Neural cell (in vitro differentiated cells): Measurements from ENCODE around the gene HNRNPM.

Source experiments
- EP300 ChIP-seq: fragments of 450-650 bp; conservative IDR thresholded peaks from 2 replicates; pipeline ENCODE4 v1.6.1; 2014; ENCODE audit warnings: antibody characterized with exemption, mild to moderate bottlenecking, moderate library complexity; ENCODE audit not compliant: poor library complexity, severe bottlenecking
- EZH2 ChIP-seq: fragments of 200-600, 300-800 bp; shearing (Covaris generic), sonication (generic); IDR thresholded peaks from 2 replicates; pipeline ENCODE4 v1.6.1; 2014; ENCODE audit warnings: antibody characterized with exemption, low read length, borderline replicate concordance, mild to moderate bottlenecking; ENCODE audit not compliant: insufficient read depth, poor library complexity, severe bottlenecking
- MXI1 ChIP-seq: fragments of 450-650 bp; conservative IDR thresholded peaks from 2 replicates; pipeline ENCODE4 v1.6.1; 2014; ENCODE audit warnings: antibody characterized with exemption, mild to moderate bottlenecking; ENCODE audit not compliant: poor library complexity, severe bottlenecking
- POLR2AphosphoS5 ChIP-seq: IDR thresholded peaks from 2 replicates; pipeline ENCODE4 v1.6.1; 2012
- TAF1 ChIP-seq: IDR thresholded peaks from 2 replicates; pipeline ENCODE4 v1.6.1; 2012; ENCODE audit warnings: low read depth
- TF ChIP-seq, protein P1 (sequence below): fragments of 450-650 bp; IDR thresholded peaks from 2 replicates; pipeline ENCODE4 v1.5.1; 2014; ENCODE audit warnings: antibody characterized with exemption, mild to moderate bottlenecking, moderate library complexity; ENCODE audit not compliant: poor library complexity, severe bottlenecking
- TF ChIP-seq, protein P2 (sequence below): IDR thresholded peaks from 2 replicates; pipeline ENCODE4 v1.6.1; 2012; ENCODE audit warnings: borderline replicate concordance

- TF ChIP-seq, protein P1, sequence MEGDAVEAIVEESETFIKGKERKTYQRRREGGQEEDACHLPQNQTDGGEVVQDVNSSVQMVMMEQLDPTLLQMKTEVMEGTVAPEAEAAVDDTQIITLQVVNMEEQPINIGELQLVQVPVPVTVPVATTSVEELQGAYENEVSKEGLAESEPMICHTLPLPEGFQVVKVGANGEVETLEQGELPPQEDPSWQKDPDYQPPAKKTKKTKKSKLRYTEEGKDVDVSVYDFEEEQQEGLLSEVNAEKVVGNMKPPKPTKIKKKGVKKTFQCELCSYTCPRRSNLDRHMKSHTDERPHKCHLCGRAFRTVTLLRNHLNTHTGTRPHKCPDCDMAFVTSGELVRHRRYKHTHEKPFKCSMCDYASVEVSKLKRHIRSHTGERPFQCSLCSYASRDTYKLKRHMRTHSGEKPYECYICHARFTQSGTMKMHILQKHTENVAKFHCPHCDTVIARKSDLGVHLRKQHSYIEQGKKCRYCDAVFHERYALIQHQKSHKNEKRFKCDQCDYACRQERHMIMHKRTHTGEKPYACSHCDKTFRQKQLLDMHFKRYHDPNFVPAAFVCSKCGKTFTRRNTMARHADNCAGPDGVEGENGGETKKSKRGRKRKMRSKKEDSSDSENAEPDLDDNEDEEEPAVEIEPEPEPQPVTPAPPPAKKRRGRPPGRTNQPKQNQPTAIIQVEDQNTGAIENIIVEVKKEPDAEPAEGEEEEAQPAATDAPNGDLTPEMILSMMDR: no peak
- TF ChIP-seq EZH2: no peak
- TF ChIP-seq POLR2AphosphoS5: no peak
- TF ChIP-seq MXI1: no peak
- TF ChIP-seq EP300: no peak
- no peak for TF ChIP-seq TAF1
- TF ChIP-seq, protein P2, sequence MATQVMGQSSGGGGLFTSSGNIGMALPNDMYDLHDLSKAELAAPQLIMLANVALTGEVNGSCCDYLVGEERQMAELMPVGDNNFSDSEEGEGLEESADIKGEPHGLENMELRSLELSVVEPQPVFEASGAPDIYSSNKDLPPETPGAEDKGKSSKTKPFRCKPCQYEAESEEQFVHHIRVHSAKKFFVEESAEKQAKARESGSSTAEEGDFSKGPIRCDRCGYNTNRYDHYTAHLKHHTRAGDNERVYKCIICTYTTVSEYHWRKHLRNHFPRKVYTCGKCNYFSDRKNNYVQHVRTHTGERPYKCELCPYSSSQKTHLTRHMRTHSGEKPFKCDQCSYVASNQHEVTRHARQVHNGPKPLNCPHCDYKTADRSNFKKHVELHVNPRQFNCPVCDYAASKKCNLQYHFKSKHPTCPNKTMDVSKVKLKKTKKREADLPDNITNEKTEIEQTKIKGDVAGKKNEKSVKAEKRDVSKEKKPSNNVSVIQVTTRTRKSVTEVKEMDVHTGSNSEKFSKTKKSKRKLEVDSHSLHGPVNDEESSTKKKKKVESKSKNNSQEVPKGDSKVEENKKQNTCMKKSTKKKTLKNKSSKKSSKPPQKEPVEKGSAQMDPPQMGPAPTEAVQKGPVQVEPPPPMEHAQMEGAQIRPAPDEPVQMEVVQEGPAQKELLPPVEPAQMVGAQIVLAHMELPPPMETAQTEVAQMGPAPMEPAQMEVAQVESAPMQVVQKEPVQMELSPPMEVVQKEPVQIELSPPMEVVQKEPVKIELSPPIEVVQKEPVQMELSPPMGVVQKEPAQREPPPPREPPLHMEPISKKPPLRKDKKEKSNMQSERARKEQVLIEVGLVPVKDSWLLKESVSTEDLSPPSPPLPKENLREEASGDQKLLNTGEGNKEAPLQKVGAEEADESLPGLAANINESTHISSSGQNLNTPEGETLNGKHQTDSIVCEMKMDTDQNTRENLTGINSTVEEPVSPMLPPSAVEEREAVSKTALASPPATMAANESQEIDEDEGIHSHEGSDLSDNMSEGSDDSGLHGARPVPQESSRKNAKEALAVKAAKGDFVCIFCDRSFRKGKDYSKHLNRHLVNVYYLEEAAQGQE: no peak
These were observed 18.5 kb upstream of the HNRNPM start for GRCh38 chr19:8426283-8426682.
